ENCODE measurements around the gene KIF9.
"Not testable (repeated sequence)": the region's sequence is repeated elsewhere in the genome, so short reads cannot be mapped to it uniquely, and the experiment has no call there.

The KIF9 gene

GRCh38 chr3:47282424-47283192 is at the start of gene KIF9, which contains the start of gene KLHL18:
Gene KIF9, minus strand, starts transcription at chr3:47282799. Its CDS starts 5,425 bp downstream, at chr3:47277374.
Gene KLHL18, plus strand, starts transcription at chr3:47282944. Its CDS starts 22 bp downstream, at chr3:47282966.
- DNase-seq: peak; percentile 91

- DNase-seq: peak; percentile 32
These were observed 41.8 kb upstream of the KIF9 start for GRCh38 chr3:47324278-47324865.

- DNase-seq: no peak
These were observed 41.1 kb upstream of the KIF9 start for GRCh38 chr3:47323431-47324277.

GRCh38 chr3:47319956-47320355 is 37.4 kb upstream of the KIF9 start:
- DNase-seq: no peak

- DNase-seq: no peak
These were observed 36.3 kb upstream of the KIF9 start for GRCh38 chr3:47318916-47319315.

- not testable (repeated sequence) for DNase-seq
These were observed 33.6 kb upstream of the KIF9 start for GRCh38 chr3:47316151-47316550.

GRCh38 chr3:47315069-47315647 is 32.6 kb upstream of the KIF9 start:
- DNase-seq: no peak

GRCh38 chr3:47314056-47314764 is 31.6 kb upstream of the KIF9 start:
- DNase-seq: no peak

- DNase-seq: no peak
These were observed 30.9 kb upstream of the KIF9 start for GRCh38 chr3:47313341-47314055.

GRCh38 chr3:47310391-47310790 is 27.8 kb upstream of the KIF9 start:
- DNase-seq: no peak

GRCh38 chr3:47309231-47309630 is 26.6 kb upstream of the KIF9 start:
- DNase-seq: not testable (repeated sequence)

- DNase-seq: no peak
These were observed 23.4 kb upstream of the KIF9 start for GRCh38 chr3:47306022-47306421.

- no peak for DNase-seq
These were observed 18.9 kb upstream of the KIF9 start for GRCh38 chr3:47301456-47301855.

GRCh38 chr3:47299381-47300318 is 17.1 kb upstream of the KIF9 start:
- no peak for DNase-seq

GRCh38 chr3:47298439-47298838 is 15.8 kb upstream of the KIF9 start:
- no peak for DNase-seq

GRCh38 chr3:47296562-47297302 is 14.1 kb upstream of the KIF9 start:
- DNase-seq: no peak

GRCh38 chr3:47295976-47296375 is 13.4 kb upstream of the KIF9 start:
- DNase-seq: no peak

GRCh38 chr3:47295322-47295721 is 12.7 kb upstream of the KIF9 start:
- no peak for DNase-seq

- DNase-seq: no peak
These were observed 11.8 kb upstream of the KIF9 start for GRCh38 chr3:47294392-47294791.

- no peak for DNase-seq
These were observed 11.2 kb upstream of the KIF9 start for GRCh38 chr3:47293822-47294221.

Measured in stimulated activated CD4-positive, alpha-beta T cell treated with anti-CD3 and anti-CD28 coated beads, Interleukin-12 subunit alpha, Interleukin-12 subunit beta, amount 100 ng/mL, for 4 hours (primary cell).